GM20000 (cell line): ENCODE data around the gene IDH3G.

ENCODE experiments used
- DNase-seq: peaks from one replicate; pipeline ENCODE4 v3.0.0; 2012; ENCODE audit warnings: low spot score
- TF ChIP-seq, protein P1 (sequence below): IDR thresholded peaks from 2 replicates; pipeline ENCODE4 v1.5.1; 2012; ENCODE audit warnings: mild to moderate bottlenecking, control low read depth; ENCODE audit errors: extremely low read depth, missing control alignments

The IDH3G gene

DNA sequence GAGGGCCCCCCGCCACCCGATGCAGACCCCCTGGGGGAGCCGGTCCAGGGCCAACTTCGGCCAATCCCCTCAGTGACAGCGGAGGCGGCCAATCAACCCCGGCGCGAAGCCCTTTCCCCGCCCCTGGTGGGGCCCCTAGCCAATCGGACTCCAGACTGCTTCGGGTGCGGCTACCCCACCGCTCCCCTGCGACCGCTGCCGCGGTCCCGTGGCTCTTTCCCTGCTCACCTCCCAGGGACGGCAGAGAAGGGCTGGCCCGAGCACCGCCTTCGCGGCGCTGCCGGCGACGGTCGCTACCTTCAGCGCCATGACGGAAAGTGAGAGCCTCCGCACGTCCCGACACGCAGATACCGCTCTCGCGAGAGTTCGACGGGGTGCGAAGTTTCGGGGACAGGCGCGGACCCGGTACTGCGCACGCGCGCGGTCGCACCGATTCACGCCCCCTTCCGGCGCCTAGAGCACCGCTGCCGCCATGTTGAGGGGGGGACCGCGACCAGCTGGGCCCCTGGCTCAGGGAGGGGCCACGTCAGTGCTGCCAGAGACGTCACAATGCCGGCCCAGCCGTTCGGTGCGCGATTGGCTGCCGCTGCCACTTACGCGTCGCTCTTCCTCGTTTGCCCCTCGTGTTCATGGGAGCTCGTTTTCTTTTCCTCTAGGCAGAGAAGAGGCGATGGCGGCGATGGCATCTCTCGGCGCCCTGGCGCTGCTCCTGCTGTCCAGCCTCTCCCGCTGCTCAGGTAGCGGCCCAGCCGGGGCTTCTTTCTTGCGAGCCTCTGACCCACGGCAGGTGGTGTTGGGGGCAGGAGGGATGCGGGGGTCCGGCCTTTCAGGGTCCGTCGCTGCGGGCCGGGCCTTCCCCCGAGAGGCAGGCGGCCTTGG, at the start of gene IDH3G, which contains the start of gene SSR4:
TSS of gene IDH3G (minus strand) at position 358 of the 879 bp plus-strand sequence. CDS start at position 309, 49 bp downstream.
TSS of gene SSR4 (plus strand) at position 651 of the 879 bp plus-strand sequence. CDS start at position 671, 20 bp downstream.
- peak; percentile 97 for DNase-seq
- TF ChIP-seq, protein P1, sequence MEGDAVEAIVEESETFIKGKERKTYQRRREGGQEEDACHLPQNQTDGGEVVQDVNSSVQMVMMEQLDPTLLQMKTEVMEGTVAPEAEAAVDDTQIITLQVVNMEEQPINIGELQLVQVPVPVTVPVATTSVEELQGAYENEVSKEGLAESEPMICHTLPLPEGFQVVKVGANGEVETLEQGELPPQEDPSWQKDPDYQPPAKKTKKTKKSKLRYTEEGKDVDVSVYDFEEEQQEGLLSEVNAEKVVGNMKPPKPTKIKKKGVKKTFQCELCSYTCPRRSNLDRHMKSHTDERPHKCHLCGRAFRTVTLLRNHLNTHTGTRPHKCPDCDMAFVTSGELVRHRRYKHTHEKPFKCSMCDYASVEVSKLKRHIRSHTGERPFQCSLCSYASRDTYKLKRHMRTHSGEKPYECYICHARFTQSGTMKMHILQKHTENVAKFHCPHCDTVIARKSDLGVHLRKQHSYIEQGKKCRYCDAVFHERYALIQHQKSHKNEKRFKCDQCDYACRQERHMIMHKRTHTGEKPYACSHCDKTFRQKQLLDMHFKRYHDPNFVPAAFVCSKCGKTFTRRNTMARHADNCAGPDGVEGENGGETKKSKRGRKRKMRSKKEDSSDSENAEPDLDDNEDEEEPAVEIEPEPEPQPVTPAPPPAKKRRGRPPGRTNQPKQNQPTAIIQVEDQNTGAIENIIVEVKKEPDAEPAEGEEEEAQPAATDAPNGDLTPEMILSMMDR, result no peak

DNA sequence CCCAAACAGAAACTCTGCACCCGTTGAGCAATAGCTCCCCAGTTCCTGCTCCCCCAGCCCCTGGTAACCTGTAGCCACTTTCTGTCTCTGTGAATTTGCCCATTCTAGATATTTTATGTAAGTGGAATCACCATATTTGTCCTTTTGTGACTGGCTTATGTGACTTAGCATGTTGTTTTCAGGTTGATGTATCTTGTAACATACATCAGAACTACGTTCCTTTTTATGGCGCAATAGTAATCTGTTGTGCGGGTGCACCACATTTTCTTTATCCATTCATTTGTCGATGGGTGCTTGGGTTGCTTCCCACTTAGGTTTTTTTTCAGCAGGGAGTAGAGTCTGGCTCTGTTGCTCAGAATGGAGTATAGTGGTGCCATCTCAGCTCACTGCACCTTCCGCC, 42.7 kb upstream of the IDH3G start:
- TF ChIP-seq, protein P1, result no peak
- no peak for DNase-seq

DNA sequence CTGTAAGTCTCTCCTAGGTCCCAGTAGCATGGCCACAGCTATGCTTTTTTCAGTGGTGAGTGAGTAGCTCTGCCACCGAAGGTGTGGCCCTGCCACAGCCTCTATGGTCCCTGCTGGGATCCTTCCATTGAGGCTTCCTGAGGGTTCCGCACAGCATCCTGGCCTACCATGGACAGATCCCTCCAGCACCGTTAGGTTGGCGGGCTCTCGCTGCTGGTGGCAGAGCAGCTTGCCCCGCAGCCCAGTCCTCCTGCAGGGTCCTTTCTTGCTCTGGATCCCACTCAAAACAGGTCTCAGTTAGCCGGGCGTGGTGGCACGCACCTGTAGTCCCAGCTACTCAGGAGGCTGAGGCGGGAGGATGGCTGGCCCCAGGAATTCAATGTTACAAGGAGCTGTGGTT, 38.6 kb upstream of the IDH3G start:
- TF ChIP-seq, protein P1, result no peak

DNA sequence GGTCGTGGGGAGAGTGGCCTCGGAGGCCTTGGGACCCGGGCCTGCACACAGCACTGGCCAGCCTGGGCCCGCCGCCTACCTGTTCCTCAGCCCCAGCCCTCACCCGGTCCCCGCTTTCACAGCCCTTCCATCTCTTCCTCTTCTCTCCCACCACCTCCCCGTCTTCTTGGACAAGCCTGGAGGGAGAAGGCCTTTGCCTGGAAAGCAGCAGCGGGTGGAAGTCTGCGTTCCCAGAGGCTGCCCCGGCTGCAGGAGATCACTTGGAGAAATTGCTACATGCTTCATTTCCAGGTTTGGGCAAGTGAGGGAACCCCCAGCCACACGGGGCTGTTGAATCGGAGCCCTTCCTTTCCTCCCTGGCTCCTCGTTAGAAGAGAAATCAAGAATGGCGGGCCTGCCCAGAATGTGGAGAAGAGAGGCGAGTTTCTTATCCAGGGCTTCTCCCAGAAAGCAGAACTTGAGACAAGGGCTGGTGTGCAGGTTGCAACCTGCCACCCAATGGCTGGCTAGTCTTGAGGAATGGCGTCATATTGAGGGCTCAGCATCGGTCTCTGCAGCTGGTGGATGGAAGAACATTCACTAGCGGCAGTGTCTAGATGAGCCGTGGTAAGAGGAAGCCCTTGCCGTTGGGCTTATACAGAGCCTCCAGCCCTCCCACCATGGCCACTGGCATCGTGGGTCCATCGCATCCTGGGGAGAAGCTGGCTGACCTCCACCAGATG, 37.4 kb upstream of the IDH3G start:
- peak; percentile 4 for DNase-seq
- TF ChIP-seq, protein P1, result no peak

More for the DNA sequence above, 38.6 kb upstream of the IDH3G start:
- no peak for DNase-seq

DNA sequence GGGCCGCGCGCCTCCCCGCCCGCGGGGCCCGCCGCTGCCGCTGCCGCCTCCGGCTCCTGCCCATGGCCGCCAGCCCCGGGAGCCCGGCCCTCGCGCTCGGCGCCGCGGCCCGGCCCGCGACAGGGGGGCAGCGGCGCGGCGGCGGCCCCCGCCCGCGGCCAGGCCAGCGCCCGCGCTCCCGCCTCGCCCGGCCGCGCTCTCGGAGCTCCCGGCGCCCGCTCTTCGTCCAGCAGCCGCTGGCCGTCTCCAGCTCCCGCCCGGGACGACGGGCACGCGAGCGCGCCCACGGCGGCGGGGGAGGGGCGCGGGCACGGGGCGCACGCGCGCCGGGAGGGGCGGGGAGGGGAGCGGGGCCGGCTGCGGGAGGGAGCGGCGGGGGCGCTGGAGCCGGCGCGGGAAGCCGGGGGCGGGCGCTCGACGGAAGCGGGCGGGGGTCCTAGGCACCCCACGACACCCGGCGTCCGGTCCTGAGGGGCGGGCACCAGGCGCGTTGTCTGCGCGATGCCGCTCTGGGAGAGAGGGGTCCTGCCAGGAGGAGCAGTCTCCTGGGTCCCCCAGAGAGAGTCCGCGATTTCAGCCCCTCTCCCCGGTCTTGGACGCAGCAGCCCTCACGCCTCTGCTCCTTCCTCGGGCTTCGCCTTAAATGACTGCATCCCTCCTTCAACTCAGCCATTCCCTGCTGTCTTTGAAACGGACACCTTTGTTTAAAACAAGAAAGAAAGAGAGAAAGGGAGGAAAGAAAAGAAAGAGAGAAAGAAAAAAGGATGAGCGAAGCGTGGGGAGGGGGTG, 36.7 kb upstream of the IDH3G start:
- DNase-seq, result peak; percentile 36
- TF ChIP-seq, protein P1, result no peak

DNA sequence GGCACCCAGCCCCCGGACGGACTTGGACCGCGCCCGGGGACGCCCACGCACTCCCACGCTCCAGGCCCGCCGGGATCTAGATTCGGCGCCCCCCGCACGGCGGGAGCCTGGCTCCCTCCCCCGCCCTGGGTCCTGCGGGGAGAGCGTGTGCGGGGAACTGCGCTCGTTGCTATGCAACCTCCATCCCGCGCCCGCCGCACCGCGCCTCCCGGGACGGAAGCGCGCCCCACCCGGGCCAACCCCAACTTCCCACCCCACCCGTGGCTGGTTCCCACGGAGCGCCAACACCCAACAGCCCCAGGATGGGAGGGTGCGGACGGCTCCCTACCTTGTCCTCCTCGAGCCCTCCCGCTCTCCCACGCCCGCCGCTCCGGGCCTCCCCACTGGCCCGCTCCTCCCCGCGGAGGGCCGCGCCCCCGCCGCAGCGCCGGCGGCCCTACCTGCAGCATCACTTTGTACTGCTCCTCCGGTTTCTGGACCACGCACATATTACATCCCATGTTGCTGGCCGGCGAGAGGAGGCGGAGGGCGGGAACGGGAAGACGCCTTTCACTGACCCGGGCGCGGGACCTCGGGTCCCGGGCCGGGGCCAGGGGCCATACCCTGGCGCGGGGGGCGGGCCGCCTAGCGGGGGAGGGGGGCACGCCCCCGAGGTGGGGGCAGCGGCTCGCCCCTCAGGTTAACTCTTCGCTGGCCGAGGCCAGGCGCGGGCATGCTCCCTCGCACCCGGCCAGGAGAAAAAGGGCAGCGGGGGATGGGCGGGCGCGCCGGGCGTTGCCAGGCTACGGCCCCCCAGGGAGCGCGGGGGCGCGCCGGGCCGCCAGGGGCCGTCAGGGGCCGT, 35.8 kb upstream of the IDH3G start, which contains the start of gene PDZD4:
TSS of gene PDZD4 (minus strand) at position 746 of the 841 bp plus-strand sequence. CDS start at position 500, 246 bp downstream.
- TF ChIP-seq, protein P1, result no peak
- peak; percentile 28 for DNase-seq
